GM12874 (cell line): Measurements from ENCODE around the gene LPCAT2.

Experiments
- TF ChIP-seq, protein P1 (sequence below): IDR thresholded peaks from 2 replicates; pipeline ENCODE4 v1.5.1; 2011; ENCODE audit warnings: low read depth, mild to moderate bottlenecking, control low read depth, low read length, moderate library complexity; ENCODE audit not compliant: insufficient read depth

LPCAT2 gene

DNA sequence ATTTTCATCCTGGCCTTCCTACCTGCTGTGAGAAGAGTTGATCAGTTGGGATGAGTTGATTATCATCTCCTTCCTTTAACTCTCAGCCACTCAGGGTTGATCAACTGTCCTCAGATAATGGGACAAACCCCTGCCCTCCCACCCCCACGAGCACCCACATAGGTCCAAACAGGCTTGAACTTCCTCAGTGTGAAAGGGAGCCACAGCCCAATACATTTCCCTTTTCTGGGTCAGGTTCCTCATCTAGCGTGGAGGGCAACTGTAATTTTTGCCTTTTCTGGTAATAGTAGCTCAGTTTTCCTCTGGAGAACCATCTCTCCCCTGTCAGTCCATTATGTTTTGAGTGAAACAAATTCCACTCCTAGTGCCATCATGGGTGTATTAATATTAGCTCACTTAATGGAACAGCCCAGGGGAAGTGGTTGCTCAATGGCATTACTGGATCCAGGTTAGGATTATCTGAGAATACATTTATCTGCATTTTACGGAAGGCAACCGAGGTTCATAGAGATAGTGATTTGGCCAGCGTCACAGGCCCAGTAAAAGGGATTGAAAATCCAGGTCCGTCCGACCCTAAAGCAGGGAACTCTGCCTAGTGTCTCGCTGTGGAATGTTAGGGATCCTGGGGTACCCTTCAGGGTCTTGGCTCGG is 476 bp upstream of the LPCAT2 start:
- TF ChIP-seq, protein P1, sequence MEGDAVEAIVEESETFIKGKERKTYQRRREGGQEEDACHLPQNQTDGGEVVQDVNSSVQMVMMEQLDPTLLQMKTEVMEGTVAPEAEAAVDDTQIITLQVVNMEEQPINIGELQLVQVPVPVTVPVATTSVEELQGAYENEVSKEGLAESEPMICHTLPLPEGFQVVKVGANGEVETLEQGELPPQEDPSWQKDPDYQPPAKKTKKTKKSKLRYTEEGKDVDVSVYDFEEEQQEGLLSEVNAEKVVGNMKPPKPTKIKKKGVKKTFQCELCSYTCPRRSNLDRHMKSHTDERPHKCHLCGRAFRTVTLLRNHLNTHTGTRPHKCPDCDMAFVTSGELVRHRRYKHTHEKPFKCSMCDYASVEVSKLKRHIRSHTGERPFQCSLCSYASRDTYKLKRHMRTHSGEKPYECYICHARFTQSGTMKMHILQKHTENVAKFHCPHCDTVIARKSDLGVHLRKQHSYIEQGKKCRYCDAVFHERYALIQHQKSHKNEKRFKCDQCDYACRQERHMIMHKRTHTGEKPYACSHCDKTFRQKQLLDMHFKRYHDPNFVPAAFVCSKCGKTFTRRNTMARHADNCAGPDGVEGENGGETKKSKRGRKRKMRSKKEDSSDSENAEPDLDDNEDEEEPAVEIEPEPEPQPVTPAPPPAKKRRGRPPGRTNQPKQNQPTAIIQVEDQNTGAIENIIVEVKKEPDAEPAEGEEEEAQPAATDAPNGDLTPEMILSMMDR: no peak

DNA sequence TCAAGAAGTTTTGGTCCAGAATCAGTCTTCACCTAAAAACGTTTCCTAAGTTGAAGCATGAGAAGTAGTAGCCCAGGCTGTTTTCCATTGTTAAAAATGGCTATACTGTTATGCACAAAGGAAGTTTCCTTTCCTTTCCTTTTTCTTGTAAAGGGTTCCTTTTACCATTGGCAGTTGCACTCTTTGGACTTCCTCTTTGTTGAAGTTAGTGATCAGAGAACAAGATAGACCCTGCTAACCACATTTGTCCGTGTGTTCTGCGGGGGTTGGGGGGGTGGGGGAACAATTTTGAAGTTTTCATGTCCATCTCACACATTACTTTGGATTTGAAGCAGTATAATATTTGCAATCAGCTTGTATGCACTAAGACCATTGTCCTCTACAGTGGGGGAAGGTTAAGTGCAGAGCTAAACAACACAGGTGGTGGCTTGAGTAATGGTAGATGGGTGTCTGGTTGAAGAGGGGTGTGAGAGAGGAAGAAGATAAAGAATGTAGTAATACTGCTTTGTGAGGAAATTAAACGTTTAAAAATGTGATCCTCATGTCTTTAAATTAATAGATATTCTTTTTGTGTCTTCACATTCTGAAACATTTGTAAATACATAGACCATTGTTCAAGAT is 1.4 kb downstream of the LPCAT2 start:
- TF ChIP-seq, protein P1: no peak

DNA sequence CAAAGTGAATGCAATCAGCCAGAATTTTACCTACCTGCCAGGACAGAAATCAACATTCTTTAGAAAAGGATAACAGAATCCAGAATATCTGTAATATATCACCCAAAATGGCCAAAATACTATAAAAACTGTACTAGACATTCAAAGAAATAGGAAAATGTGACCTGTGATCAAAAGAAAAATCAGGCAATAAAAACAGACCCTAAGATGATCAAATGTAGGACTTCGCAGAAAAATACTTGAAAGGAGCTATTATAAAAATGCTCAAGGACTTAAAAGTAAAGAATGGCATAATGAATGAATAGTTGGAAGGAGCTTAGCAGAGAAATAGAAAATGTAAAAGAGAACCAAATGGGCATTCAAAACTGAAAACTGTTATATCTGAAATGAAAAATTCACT is 4.1 kb downstream of the LPCAT2 start:
- TF ChIP-seq, protein P1: no peak

DNA sequence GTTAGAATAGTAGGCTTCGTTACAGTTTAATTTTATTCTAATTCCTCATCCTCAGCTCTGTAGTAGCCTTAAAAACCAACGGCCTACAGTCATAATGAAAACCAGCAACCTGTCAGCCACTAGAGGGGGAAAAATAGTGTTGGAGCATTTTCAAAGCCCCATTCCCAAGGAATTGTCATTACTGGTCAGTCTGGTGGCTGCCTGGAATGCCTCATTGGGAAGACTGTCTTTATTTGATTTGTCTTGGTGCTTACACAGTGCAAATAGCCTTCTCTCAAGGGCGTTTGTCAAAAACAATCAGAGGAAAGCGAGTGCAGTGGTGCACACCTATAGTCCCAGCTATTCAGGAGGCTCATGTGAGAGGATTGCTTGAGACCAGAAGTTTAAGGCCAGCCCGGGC is 4.7 kb downstream of the LPCAT2 start:
- TF ChIP-seq, protein P1: no peak

DNA sequence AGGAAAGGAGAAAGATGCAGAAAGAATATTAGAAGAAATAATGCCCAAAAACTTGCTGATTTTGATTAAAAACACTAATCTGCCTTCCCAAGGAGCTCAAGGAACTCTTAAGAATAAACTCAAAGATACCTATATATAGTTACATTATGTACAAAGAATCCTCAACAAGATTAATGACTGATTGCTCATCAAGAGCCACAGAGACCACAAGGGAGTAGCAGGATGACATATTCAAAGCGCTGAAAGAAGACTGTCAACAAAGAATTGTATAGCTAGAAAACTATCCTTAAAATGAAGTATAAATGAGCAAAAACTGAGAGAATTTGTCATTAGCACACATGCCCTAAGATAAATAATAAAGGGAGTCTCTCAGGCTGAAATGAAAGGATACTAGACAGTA is 6.2 kb downstream of the LPCAT2 start:
- TF ChIP-seq, protein P1: no peak

DNA sequence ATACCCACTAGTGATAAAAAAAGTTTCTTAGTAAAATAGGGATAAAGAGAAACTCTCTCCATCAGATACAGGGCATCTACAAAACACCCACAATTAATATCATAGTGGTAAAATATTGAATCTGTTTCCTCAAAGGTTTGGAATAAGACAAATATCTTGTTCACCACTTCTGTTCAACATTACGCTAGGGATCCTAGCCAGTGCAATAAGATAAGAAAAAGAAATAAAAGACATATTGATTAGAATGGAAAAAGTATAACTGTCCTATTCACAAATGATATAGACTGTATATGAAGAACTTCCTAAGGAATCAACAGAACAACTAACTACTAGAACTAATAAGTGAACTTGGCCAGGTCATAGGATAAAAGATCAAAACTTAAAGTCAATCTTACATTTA is 12.9 kb downstream of the LPCAT2 start:
- TF ChIP-seq, protein P1: no peak

DNA sequence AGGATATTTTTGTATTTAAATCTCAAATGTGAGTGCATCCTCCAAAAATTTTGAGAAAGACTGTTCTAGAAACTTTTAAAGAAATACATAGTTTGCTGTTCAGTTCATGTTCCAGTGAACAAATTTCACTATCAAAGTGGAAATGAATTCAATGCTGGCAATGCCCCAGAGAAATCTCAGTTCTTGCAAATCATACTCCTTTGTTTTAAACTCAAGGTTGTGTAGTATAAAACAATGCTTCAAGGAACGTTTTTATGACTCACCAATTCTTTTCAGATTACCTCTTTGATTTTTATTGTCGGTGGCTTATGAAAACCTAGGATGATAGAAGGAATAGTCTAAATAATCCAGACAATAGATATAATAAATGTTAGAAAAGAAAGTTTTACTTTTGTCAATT is 17.6 kb downstream of the LPCAT2 start:
- TF ChIP-seq, protein P1: no peak
